IPS-18c (cell line): ENCODE results near the gene TSPYL1.

Experiments used
- H3K4me3 ChIP-seq: 2 replicates; pipeline ENCODE4 v1.7.0; 2013; ENCODE audit warnings: low read depth, mild to moderate bottlenecking, low read length, moderate library complexity; ENCODE audit not compliant: insufficient read depth
- H3K9me3 ChIP-seq: one replicate; pipeline ENCODE4 v1.6.1; 2013; ENCODE audit warnings: mild to moderate bottlenecking, low read length, moderate library complexity; ENCODE audit not compliant: control insufficient read depth, insufficient read depth

TSPYL1 gene

GRCh38 chr6:116277124-116277523 is 2.6 kb downstream of the TSPYL1 start:
- Histone ChIP-seq H3K4me3 (peak overlapping the region; percentile 9; the same call in 1 of the 2 replicates), H3K9me3 (no peaks in the 10 kb centered on the region)

GRCh38 chr6:116271149-116271708 is 8.5 kb downstream of the TSPYL1 start:
- no peaks in the 10 kb centered on the region for H3K9me3 ChIP-seq
- no peak overlapping the region for H3K4me3 ChIP-seq

- no peak overlapping the region for H3K4me3 ChIP-seq
- H3K9me3 ChIP-seq = no peaks in the 10 kb centered on the region
Observed at GRCh38 chr6:116268589-116269293, 11.0 kb downstream of the TSPYL1 start.

GRCh38 chr6:116267836-116268588 is 11.7 kb downstream of the TSPYL1 start:
- Histone ChIP-seq H3K4me3 (no peak overlapping the region), H3K9me3 (no peaks in the 10 kb centered on the region)

- no peaks in the 10 kb centered on the region for H3K9me3 ChIP-seq
- H3K4me3 ChIP-seq = no peak overlapping the region
Observed at GRCh38 chr6:116266803-116267202, 12.9 kb downstream of the TSPYL1 start.

GRCh38 chr6:116265041-116265829 is 14.5 kb downstream of the TSPYL1 start:
- no peak overlapping the region for H3K4me3 ChIP-seq
- H3K9me3 ChIP-seq = no peaks in the 10 kb centered on the region

- Histone ChIP-seq H3K9me3 (no peaks in the 10 kb centered on the region), H3K4me3 (no peak overlapping the region)
Observed at GRCh38 chr6:116263353-116263752, 16.4 kb downstream of the TSPYL1 start.

- Histone ChIP-seq H3K9me3 (no peaks in the 10 kb centered on the region), H3K4me3 (no peak overlapping the region)
Observed at GRCh38 chr6:116258520-116258919, 21.2 kb downstream of the TSPYL1 start.

GRCh38 chr6:116256694-116257093 is 23.0 kb downstream of the TSPYL1 start:
- no peaks in the 10 kb centered on the region for H3K9me3 ChIP-seq
- H3K4me3 ChIP-seq = no peak overlapping the region

- no peak overlapping the region for H3K4me3 ChIP-seq
Observed at GRCh38 chr6:116255246-116255800, 24.4 kb downstream of the TSPYL1 start.

GRCh38 chr6:116254297-116255056 is 25.3 kb downstream of the TSPYL1 start:
- H3K4me3 ChIP-seq = peak overlapping the region; percentile 83
- H3K9me3 ChIP-seq = no peaks in the 10 kb centered on the region

More at GRCh38 chr6:116255246-116255800, 24.4 kb downstream of the TSPYL1 start:
- no peaks in the 10 kb centered on the region for H3K9me3 ChIP-seq

- no peaks in the 10 kb centered on the region for H3K9me3 ChIP-seq
- H3K4me3 ChIP-seq = peak within 1 kb of the TSS; percentile 83
Observed at GRCh38 chr6:116253505-116254296, 26.0 kb downstream of the TSPYL1 start, which contains the start of gene TSPYL4. Gene TSPYL4 (minus strand): TSS chr6:116254075. CDS start chr6:116254008, 67 bp downstream.

- H3K9me3 ChIP-seq = no peaks in the 10 kb centered on the region
- H3K4me3 ChIP-seq = peak overlapping the region; percentile 83
Observed at GRCh38 chr6:116253188-116253504, 26.6 kb downstream of the TSPYL1 start.

GRCh38 chr6:116251568-116252384 is 28.0 kb downstream of the TSPYL1 start:
- no peaks in the 10 kb centered on the region for H3K9me3 ChIP-seq
- peak overlapping the region; percentile 22; the same call in 1 of the 2 replicates for H3K4me3 ChIP-seq

GRCh38 chr6:116248577-116248976 is 31.2 kb downstream of the TSPYL1 start:
- Histone ChIP-seq H3K9me3 (no peaks in the 10 kb centered on the region), H3K4me3 (no peak overlapping the region)
